Renal cortex interstitium (tissue), 11 donors: ENCODE results near the gene RAC2. TPM values are rescaled to one million over a fixed set of nuclear protein-coding genes. Genes with fewer than 3 reads are reported as not detected.
"Not testable (repeated sequence)": the region's sequence is repeated elsewhere in the genome, so short reads cannot be mapped to it uniquely, and the experiment has no call there.

Source experiments
- DNase-seq, 11 donors: peaks; one replicate each; pipeline ENCODE4 v3.0.0-alpha.2; 2013; ENCODE audit warnings: low read depth in 9 of 11, low spot score in 4 of 11; ENCODE audit errors: extremely low read depth in 1 of 11
- polyA plus RNA-seq, 3 donors: library from polyadenylated mRNA; unstranded; fragments of 120-200 nt; gene quantifications; one replicate each; pipeline ENCODE4 v1.2.1, GENCODE V29; 2013; ENCODE audit not compliant: insufficient read length in 3 of 3

The RAC2 gene
- polyA plus RNA-seq, 3 donors: 5.2 to 6.7 (median 6.3) TPM

DNA sequence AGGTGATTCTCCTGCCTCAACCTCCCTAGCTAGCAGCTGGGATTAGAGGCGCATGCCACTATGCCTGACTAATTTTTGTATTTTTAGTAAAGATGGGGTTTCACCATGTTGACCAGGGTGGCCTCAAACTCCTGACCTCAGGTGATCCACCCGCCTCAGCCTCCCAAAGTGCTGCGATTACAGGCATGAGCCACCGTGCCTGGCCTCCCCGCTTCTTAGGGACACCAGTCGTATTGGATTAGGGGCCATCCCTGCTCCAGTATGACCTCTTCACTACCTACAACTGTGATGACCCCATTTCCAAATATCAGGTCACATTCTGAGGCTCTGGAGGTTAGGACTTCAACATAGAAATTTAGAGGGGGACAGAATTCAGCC is 42.6 kb downstream of the RAC2 start:
- DNase-seq: not testable (repeated sequence)

DNA sequence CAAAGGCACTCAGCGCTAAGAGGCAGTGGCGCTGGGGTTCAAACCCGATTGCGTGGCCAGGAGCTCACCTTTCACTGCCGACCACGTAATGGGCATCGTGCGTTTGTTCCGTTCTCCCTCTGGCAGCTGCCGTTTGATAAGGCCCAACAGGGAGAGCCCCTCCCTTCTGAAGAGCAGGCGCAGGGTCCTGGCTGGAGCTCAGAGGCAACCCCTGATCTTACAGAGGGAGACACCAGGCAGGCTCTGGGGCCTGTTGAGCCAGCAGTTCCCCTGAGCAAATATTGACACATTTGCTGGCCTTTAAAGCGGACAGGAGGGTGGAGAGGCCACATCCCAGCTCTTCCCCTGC is 44.3 kb downstream of the RAC2 start:
- no peak for DNase-seq

DNA sequence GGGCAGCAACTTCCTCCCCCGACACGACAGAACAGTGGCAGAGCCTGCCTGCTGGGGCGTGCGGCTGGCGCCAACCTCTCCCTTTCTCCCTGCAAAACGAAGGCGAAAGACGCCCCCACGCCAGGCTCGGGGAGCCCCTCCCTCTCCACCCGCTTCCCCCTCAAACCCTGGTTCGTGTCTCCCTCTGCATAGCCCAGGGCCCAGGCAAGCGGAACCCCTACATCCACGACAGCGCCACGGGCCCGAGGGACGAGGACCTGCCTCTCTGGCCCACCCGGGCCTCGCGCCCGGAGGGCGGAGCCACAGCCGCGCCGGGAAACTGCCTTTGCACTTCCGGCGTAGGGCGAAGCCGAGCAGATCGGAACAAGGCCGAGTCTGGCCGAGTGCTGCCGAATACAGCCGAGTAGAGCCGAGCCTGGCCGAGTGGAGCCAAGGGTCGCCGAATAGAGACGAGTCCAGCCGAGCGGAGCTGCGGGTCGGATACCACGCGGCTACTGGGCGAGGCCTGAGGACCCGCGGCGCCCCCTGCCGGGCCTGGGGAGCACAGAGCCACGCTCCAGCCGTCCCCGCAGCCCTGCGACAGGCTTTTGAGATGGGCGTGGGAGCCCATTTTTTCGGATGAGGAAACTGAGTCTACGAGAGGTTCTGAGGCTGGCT is 44.8 kb downstream of the RAC2 start:
- peak; percentile 94 to 99 (median 98) for DNase-seq

DNA sequence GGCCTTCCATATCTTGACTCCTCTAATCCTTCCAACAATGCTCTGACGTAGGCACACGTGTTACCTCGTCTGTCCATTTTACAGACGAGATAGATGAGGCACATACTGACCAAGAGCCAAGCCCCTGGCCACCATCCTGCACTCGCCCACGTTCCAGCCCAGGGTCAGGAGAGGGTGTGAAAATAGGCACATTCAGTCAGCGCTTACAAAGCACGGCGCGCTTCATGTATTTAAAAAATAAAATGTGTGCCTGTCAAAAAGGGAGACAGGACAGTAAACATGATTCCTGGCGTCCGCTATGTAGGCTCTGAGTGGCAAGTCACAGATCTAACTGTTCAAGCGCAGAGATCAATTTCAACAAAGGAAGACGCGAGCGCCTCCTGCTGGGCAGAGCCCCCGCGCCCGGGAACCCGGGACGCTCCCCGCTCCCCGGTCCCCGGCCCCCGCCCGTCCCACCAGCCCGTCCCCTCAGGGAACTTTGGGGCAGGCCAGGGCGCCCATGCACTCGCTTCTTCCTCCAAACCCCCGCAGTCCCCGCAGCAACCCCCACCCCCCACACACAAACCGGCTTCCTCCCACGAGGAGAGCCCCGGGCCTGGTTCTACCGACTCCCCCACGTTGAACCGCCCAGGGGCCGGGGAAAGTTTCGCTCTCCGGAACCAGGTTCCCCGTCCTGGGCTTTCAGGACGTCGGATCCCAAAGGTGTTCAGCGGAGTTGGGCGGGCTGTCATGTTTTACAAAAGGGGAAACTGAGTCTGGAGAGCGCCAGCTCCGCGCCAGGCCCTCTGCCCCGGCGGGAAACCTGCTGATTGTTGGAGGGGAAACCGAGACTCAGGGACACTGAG is 45.6 kb downstream of the RAC2 start:
- peak in 3 of 11 donors; percentile 69 to 76 (median 70) for DNase-seq

DNA sequence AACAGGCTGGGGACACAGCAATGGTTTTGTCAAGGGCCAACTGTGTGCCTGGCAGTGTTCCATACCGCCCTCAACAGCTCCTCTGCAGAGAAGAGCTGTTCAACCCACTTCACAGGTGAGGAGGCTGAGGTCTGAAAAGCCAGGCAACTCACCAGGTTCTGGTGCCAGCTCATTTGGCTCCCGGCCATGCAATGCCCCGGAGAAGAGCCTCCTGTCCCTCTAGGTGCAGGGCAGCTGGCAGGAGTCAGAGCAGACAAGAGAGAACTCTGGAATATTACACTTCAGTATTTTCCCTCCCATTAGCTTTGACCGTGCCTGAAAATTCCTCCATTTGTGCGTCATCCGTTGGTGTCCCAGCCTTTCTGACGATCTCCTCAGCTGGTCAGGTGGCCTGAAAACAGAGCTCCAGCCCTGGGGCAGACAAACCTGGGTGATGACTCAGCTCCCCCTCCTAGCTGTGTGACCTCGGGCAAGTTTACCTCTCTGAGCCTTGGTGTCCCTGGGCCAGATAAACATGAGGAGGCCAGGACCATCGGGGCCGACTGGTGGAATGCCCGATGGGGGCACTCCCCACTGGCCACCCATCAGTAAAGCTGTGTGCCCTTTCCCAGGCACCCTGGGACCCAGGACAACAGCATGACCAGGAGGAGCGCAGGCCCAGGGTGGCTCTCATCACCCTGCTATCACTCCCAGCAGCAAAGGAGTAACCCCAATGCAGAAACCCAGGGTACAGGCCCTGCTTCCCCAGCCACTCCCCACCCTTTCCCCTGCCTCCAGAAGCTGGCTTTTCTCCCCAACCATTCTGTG is 46.4 kb downstream of the RAC2 start:
- no peak for DNase-seq

DNA sequence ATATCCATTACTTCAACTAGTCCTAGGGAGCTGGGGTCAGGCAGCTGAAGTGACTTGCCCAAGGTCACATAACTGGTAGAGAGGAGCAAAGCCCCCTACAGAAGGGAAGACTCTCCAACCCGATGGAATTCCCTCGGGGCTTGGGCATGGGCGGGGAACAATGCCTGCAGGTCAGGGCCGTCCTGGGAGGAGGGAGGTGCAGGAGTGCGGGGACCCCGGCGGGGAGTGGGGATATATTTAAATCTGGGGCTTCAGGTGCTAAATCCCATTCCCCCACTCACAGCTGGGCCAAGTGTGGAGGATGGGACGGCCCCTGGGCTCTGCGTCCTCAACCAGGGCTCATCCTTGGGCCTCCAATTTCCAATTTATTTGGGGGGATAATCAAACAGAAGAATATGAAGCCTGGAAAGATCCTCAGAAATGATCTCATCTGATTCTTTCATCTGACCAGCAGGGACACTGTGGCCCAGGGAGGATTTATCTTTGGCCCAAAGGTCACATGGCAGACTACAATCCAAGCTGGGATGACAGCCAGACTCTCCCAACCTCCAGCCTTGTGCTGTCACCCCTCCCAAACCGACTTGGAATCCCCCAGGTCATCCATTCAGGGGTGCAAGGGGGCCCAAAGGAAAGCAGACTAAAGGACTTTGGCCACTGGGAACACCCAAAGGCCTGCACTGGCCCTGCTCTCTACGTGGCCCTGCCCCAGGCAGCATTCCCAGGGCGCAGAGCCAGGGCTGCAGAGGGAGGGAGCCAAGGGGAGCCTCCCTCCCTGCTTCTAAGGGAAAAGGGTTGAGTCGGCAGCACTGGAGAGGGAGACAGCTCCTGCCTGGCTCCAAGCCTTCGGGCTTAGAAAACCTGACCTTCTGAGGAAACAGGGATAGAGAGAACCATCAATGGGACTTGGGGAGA is 47.3 kb downstream of the RAC2 start:
- no peak for DNase-seq

DNA sequence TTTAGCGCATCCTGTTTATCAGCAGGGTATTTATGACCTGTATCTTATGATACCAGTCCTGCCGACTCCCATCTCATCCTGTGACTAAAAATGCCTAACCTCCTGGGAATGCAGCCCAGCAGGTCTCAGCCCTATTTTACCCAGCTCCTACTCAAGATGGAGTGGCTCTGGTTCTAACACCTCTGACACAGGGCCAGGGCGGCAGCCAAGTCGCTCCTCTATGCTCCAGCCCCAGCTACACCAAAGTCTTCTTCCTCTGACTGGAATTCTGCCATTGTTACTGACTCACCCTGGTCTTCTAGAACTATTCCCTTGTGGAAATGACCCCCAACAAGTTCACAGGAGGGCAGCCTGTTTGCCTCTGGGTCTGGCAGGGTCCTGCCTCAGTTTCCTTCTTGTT is 48.1 kb downstream of the RAC2 start:
- no peak for DNase-seq

DNA sequence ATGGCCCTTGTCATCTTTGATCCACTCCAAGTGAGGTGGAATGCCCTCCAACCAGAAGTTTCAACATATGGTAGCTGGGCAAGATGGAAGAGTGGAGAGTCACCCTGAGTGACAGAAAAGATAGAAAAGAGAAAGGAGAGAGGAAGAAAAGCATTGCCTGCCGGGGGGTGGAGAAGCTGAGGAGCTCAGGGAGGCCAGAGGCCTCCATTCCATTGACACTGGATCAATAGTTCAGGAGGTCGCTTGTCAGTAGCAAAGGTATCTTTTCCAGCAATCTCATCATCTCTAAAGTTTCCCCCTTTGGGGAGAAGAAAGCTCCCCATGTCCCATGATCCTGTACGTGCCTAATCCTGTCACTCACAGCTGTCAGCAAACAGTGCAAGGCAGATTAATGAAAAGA is 49.3 kb downstream of the RAC2 start:
- no peak for DNase-seq

DNA sequence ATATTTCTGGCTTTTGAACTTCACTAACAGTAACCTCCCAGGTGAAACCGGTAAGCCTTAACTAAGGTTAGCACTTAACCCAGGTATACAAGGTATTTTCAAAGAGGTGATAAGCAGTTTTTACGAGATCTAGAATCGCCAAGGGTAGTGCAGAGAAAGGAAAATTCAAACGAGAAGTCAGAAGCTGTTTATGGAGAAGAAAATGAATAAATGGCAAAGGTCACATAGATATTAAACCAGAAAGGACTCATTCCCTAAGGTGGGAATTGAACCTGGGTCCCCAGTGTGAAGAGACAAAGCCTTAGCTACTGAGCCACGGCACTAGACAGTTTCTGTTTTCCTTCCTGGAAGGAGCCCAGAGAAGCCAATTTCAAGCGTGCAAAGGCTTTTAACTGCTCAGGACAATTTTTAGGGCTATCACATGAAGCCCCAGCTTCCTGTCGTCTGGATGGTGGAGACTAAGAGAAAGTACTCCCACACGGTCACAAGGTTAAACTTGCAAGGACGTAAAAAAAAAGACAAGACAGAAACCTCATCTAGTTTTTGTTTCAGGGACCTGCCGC is 50.4 kb downstream of the RAC2 start:
- DNase-seq: peak in 1 of 11 donors; percentile 58

DNA sequence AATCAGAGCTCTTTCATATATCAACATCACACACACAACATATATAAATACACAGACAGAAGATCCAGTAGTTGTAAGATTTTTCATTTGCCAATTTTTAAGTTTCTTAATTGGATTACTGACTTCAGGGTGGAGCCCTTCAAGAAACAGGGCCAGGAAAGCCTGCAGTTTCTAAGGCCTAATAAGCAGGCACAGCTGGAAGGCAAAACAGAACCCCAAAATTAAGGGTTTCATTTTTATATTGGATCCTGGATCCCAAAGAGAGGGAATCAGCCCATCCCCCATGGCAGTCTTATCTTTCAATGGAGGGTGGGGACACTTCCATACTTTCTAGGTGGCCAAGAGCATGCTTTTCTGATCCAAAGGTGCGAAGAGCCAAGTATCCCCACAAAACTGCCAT is 51.3 kb downstream of the RAC2 start:
- no peak for DNase-seq

DNA sequence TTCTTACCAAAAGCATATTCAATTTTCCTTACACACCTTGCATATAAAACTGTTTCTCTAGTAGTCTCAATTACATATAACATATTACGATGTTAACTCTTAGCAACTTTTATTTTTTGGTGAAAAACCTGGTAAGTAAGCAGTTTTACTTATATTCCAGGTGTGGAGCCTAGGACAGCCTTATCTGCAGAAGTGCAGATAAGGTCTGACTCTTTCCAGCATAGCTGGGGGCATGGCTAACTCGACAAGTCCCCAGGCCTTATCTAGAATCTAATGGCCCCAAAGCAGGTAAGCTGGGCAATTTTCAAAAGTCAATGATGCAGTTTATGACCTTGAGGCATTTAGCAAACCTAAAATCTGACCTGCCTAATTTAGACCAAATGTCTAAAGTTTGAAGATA is 51.9 kb downstream of the RAC2 start:
- DNase-seq: no peak

DNA sequence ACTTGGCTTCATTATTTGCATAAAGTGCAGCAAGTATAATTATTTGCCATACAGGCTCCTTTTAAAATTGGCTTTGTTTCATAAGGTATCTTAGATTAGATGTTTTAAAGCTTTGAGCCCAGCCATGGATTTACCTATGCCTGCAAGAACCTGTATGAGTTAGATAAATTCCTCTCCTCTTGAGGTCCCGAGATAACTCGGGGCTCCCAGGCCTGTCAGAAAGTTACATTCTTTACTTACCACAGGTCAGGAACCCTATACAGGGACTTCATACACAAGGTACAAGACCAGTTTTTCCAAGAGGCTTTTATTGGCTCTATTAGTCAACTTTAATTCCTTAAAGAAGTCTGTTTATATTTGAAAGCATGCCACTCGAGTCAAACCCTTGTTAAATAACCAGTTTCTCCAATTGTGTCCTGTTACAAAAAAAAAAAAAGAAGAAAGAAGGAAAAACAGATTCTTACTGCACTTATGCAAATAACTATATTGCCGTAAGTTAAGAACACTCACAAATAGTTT is 53.7 kb downstream of the RAC2 start:
- DNase-seq: no peak

DNA sequence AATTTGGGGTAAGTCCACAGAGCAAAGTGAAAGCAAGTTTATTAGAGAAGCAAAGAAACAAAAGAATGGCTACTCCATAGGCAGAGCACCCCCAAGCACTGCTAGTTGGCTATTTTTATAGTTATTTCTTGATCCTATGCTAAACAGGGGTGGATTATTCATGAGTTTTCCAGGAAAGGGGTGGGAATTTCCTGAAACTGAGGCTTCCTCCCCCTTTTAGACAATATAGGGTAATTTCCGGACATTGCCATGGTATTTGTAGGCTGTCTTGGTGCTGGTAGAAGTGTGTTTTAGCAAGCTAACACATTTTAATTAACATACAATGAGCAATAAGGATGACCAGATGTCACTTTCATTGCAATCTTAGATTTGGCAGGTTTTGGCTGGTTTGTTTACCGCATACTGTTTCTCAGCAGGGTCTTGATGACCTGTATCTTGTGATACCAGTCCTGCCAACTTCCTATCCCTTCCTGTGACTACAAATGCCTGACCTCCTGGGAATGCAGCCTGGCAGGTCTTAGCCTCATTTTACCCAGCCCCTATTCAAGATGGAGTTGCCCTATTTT is 55.1 kb downstream of the RAC2 start:
- DNase-seq: no peak

DNA sequence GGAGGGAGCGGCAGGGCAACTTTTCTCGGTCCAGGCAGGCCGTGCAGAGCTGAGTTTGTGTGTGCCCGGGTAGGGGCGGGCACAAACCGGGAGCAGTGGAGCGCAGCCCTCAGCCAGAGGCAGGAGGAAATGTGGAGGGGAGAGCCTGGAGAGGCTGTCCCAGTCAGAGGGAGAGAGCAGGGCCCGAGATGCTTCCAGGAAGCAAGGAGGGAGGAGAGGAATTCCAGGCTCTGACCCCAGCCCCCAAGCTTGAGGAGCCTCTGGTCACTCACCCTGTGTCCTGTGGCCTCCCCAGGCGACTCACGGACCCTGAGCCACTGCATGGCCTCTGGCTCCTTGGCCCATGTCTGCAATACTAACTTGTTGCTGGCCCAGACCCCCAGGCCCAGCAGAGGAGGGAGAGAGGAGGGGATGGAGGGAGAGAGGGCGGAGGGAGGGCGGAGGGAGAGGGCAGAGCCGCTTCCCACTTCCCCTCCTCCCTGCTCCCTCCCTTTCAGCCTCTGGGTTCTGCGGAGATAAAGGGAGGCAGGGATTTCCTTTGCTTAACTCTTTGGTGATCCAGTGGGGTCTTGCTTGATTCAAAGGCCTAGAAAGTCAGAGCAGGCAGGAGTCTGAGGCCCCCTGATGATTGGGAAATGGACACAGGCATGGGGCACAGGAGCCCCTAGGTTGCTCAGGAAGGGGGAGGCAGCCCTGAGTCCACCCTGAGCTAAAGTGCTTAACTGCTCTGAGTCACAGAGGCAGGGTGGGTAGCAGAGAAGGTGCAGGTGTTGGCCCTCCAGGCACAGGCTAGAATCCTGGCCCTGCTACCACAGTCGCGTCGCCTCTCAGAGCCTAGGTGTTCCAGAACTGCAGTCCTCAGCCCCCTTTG is 55.9 kb downstream of the RAC2 start, which contains the start of gene C1QTNF6:
TSS of gene C1QTNF6 (minus strand) at position 357 of the 871 bp plus-strand sequence. CDS start at position 323, 34 bp downstream.
- DNase-seq: peak in 8 of 11 donors; percentile 73 to 86 (median 76)

DNA sequence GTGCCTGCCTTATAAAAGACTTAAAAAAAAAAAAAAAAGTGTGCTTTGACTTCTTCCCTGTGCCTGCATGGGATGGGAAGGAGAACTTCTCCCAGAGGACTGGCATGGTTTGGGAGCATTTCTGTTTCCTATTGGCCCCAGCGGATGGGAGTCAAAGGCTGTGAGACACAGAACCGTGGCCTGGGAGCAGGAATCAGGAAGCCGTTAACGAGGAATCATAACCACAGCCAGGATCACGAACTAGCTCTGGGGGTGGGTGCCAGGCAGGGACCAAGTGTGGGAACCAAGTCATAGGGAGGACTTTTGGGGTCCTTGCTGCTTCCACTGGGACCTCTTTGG is 56.5 kb downstream of the RAC2 start:
- DNase-seq: no peak

DNA sequence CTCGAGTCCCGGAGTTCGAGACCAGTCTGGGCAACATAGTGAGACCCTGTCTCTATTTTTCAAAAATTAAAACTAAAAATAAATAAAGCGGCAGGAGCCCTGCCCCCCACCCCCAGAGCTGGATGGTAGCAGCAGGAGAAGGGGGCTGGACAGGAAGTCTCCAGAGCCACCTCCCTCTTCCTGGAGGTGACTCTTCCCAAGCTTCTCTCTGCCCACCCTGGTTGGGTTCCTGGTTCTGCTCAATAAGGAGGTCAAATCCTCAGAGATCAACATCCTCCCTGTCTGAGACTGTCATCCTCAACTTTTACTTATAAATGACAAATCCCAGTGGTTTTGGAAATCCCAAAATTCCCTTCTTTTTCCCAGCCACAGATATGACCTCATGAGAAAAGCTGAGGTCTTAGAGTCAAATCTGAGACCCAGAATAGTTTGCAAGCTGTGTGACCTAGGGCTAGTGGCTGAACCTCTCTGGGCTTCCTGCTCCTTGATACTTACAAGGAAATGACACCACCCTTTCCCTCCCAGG is 57.0 kb downstream of the RAC2 start:
- no peak for DNase-seq
